ENCODE measurements around the gene RTKN2. TPM values are rescaled to one million over a fixed set of nuclear protein-coding genes. Genes with fewer than 3 reads are reported as not detected.

RTKN2 gene
- total and polyA plus RNA-seq, 10 of the 15 experiments (the other 5 are each of a cell fraction or from before 2014, with no cell fraction given): 0.10 TPM; not detected in 9

GRCh38 chr10:62237966-62238365 is 30.7 kb downstream of the RTKN2 start:
- no peak for ATAC-seq
- ChIA-PET CTCF (interaction anchor here (0.7 kb wide), 1 partner anchor 341 kb away, joined by 4 read pairs; no protein-coding TSS in a partner anchor), RAD21 (ENCODE audit: unreplicated experiment) (no interaction called here), SMC1A (ENCODE audit: uncharacterized antibody, unreplicated experiment) (no interaction called here), POLR2A (no interaction called here)
- Histone ChIP-seq H3K9ac (ENCODE audit: control insufficient read depth, insufficient read depth, low read length) (no peak overlapping the region), H3K4me1 (ENCODE audit: control insufficient read depth, insufficient read depth, low read length) (no peaks in the 10 kb centered on the region), H3K4me3 (no peak overlapping the region), H3K79me2 (ENCODE audit: control insufficient read depth, insufficient read depth, low read length) (no peaks in the 10 kb centered on the region), H3K9me3 (replicated peaks; ENCODE audit: control insufficient read depth, insufficient read depth, low read length) (no peaks in the 10 kb centered on the region; the same call in 2 of the 3 replicates), H3K36me3 (ENCODE audit: control insufficient read depth in 2 of 2, insufficient read depth in 2 of 2, low read length in 1 of 2) (no peaks in the 10 kb centered on the region), H2AFZ (ENCODE audit: control insufficient read depth, low read depth, low read length) (no peak overlapping the region), H3K4me2 (ENCODE audit: control insufficient read depth, insufficient read depth) (no peak overlapping the region), H4K20me1 (ENCODE audit: control insufficient read depth, insufficient read depth) (no peaks in the 10 kb centered on the region), H3K27me3 (replicated peaks in 1 of 2; ENCODE audit: control insufficient read depth in 2 of 2, insufficient read depth in 2 of 2, low read length in 1 of 2) (no peaks in the 10 kb centered on the region), H3K27ac (ENCODE audit: control insufficient read depth, insufficient read depth) (no peak overlapping the region)
- no peak for FAIRE-seq
- no TSS peak for BruUV-seq (replicated peaks)
- intact Hi-C loops (cut with micrococcal nuclease; ENCODE audit: unreplicated experiment) (no loop called here), in situ Hi-C loops (cut with MboI) (no loop called here)
- TF ChIP-seq MAX (IDR thresholded peaks at IDR 0.05; ENCODE audit: low read depth, low read length) (no peak), PRDM15 (CRISPR knock-in tag; IDR thresholded peaks at IDR 0.05) (no peak), ELK1 (IDR thresholded peaks at IDR 0.05; ENCODE audit: low read depth, low read length) (no peak), RFX5 (IDR thresholded peaks at IDR 0.05; ENCODE audit: low read depth, low read length) (no peak), ZBED1 (IDR thresholded peaks at IDR 0.05; ENCODE audit: borderline replicate concordance) (no peak), TARDBP (IDR thresholded peaks at IDR 0.05; ENCODE audit: borderline replicate concordance) (no peak), BCL11A (IDR thresholded peaks at IDR 0.05; ENCODE audit: low read depth, low read length) (no peak), SMAD5 (IDR thresholded peaks at IDR 0.05; ENCODE audit: low read depth) (no peak), MEF2A (IDR thresholded peaks at IDR 0.05; ENCODE audit: insufficient read depth, low read depth, low read length) (no peak), SPI1 (IDR thresholded peaks at IDR 0.05; ENCODE audit: borderline replicate concordance, insufficient read depth, low read depth, low read length) (no peak), PML (IDR thresholded peaks at IDR 0.05; ENCODE audit: low read length) (no peak), SREBF1 (IDR thresholded peaks at IDR 0.05; ENCODE audit: low read length) (no peak), USF1 (IDR thresholded peaks at IDR 0.05; ENCODE audit: borderline replicate concordance, extremely low read length, insufficient read depth, low read depth, low read length) (no peak)
- DNase-seq (ENCODE audit: low read depth, low spot score): no peak
